Prostate gland (tissue), 2 donors: ENCODE data around the gene FAP. TPM values are rescaled to one million over a fixed set of nuclear protein-coding genes. Genes with fewer than 3 reads are reported as not detected.

Source experiments
- DNase-seq: peaks from one replicate; pipeline ENCODE4 v3.0.0-alpha.2; 2019; ENCODE audit warnings: low spot score
- H3K27ac ChIP-seq, 2 donors: fragments of 200-600 bp; sonication (generic); 2 replicates each; pipeline ENCODE4 v1.5.1; 2017 to 2019
- H3K27me3 ChIP-seq: fragments of 200-600 bp; sonication (generic); replicated peaks from 2 replicates; pipeline ENCODE4 v1.5.1; 2019; ENCODE audit not compliant: insufficient read depth
- H3K36me3 ChIP-seq, 2 donors: fragments of 200-600 bp; sonication (generic); 1 replicate in 1 of 2; 2 replicates in 1 of 2; pipeline versions ENCODE4 v1.5.1 to v1.8.1; 2017 to 2019
- H3K4me1 ChIP-seq: fragments of 200-600 bp; sonication (generic); replicated peaks from 2 replicates; pipeline ENCODE4 v1.5.1; 2019
- H3K4me3 ChIP-seq, 2 donors: fragments of 200-600 bp; sonication (generic); 2 replicates each; pipeline ENCODE4 v1.5.1; 2017 to 2019
- H3K9me3 ChIP-seq: fragments of 200-600 bp; sonication (generic); 2 replicates; pipeline ENCODE4 v1.5.1; 2017
- CTCF ChIP-seq, 4 experiments: fragments of 200-600 bp in 2 of 4; fragments of 450-650 bp in 2 of 4; sonication (generic) in 2 of 4; IDR thresholded peaks; 1 replicate in 3 of 4; 2 replicates in 1 of 4; pipeline ENCODE4 v1.5.1; 2016 to 2019; ENCODE audit warnings: antibody characterized with exemption in 4 of 4, mild to moderate bottlenecking in 2 of 4, moderate library complexity in 2 of 4
- POLR2A ChIP-seq: fragments of 450-650 bp; IDR thresholded peaks from one replicate; pipeline ENCODE4 v1.6.1; 2016; ENCODE audit warnings: antibody characterized with exemption, mild to moderate bottlenecking
- POLR2AphosphoS5 ChIP-seq: sonication (generic); formaldehyde crosslinking; IDR thresholded peaks from one replicate; pipeline ENCODE4 v1.6.1; 2017; ENCODE audit warnings: antibody characterized with exemption
- WGBS: methylation state at CpG from one replicate; pipeline ENCODE4 v1.1.5; 2018; 5-methylcytosine and 5-hydroxymethylcytosine counted together
- intact Hi-C: fragments of 100-400 bp; cut with DNase I; formaldehyde crosslinking; loops from one replicate; pipeline ENCODE4 v1.14.2; 2022
- total RNA-seq, 2 donors: library from RNA; depleted of rRNA; stranded (reverse); fragments of >200 nt; gene quantifications; one replicate each; pipeline ENCODE4 v1.1.0, GENCODE V29; 2016

Gene FAP
- total RNA-seq, 2 donors from 2014 or later = 2.0 TPM; not detected in 1

- TF ChIP-seq CTCF (IDR thresholded peaks at IDR 0.05) (no peak), POLR2A (no peak), POLR2AphosphoS5 (no peak)
- Histone ChIP-seq H3K36me3 (no peaks in the 10 kb centered on the region), H3K9me3 (no peaks in the 10 kb centered on the region), H3K4me3 (no peak overlapping the region), H3K27me3 (no peaks in the 10 kb centered on the region), H3K4me1 (no peaks in the 10 kb centered on the region), H3K27ac (no peak overlapping the region)
- no peak for DNase-seq
- WGBS = 77% methylated on average over 3 of the region's 3 CpGs
- intact Hi-C loops = no loop called here
These were observed 54.8 kb downstream of the FAP start for GRCh38 chr2:162188451-162188850.

DNA sequence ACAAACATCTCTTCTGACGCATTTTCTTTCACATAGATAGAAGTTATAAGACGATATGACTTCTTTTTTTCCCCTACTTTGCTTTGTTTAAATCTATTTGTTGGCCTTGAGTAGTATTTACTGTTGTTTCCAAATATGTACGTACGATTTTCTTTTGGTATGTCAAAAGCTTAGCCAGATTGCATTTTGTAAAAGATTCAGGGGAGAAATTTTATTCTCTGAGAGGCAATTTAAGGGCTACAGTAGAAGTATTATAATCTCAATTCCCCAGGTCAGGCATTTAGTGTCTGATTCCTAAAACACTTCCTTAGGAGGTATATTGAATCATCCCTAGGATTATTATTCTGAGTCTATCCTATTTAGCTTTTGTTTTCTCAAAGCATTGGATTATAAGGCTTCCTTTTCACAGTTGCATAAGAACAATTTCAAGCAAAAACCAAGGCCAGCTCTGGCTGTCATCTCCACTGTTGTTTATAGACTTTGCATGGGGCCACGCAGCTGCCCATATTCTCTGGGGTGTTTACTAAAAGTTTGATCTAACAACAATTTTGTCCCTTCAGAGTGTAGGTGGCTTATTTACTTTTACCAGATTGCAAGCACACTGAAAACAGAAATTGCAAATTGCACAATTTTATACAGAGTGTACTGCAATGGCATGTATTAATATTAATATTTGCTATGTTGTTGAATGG, 57.6 kb downstream of the FAP start:
- Histone ChIP-seq H3K9me3 (no peaks in the 10 kb centered on the region), H3K4me1 (no peaks in the 10 kb centered on the region), H3K36me3 (no peaks in the 10 kb centered on the region), H3K27ac (no peak overlapping the region), H3K27me3 (no peaks in the 10 kb centered on the region), H3K4me3 (no peak overlapping the region)
- DNase-seq = no peak
- 87% methylated on average over 5 of the region's 5 CpGs for WGBS
- no peak for TF ChIP-seq POLR2AphosphoS5
- TF ChIP-seq POLR2A = no peak
- no peak for TF ChIP-seq CTCF (IDR thresholded peaks at IDR 0.05)
- intact Hi-C loops = no loop called here

- H3K36me3 ChIP-seq = no peaks in the 10 kb centered on the region
- DNase-seq = no peak
- H3K27me3 ChIP-seq = no peaks in the 10 kb centered on the region
- no peak overlapping the region for H3K27ac ChIP-seq
- no peaks in the 10 kb centered on the region for H3K9me3 ChIP-seq
- no peak overlapping the region for H3K4me3 ChIP-seq
- WGBS = 44% methylated on average over 2 of the region's 2 CpGs
- intact Hi-C loops = no loop called here
- no peak for TF ChIP-seq CTCF (IDR thresholded peaks at IDR 0.05)
- no peak for TF ChIP-seq POLR2A
- no peak for TF ChIP-seq POLR2AphosphoS5
- H3K4me1 ChIP-seq = no peaks in the 10 kb centered on the region
These were observed 58.3 kb downstream of the FAP start for GRCh38 chr2:162184821-162185450.

DNA sequence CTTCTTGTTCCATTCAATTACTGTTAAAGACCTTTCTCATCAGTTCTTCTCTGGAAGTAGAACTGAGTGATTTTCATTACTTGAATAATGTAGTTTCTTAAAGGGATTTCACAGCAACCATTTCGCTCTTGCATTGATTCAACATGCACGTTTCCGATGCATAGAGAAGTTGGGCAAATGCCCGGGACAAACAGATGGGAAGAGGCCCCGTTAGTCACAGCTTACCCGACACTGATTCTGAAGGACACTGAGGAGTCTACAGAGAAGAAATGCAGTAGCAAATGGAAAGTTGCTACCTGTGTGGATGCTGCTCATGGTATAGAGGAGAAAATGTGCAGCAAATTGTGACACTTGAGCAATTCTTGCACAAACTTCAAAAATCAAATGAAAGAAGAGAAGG, 58.9 kb downstream of the FAP start:
- Histone ChIP-seq H3K36me3 (no peaks in the 10 kb centered on the region), H3K4me3 (no peak overlapping the region), H3K9me3 (no peaks in the 10 kb centered on the region), H3K27ac (no peak overlapping the region), H3K27me3 (no peaks in the 10 kb centered on the region), H3K4me1 (no peaks in the 10 kb centered on the region)
- TF ChIP-seq CTCF (IDR thresholded peaks at IDR 0.05) = no peak
- no peak for TF ChIP-seq POLR2A
- TF ChIP-seq POLR2AphosphoS5 = no peak
- WGBS = 86% methylated on average over 6 of the region's 6 CpGs
- no peak for DNase-seq
- intact Hi-C loops = no loop called here

DNA sequence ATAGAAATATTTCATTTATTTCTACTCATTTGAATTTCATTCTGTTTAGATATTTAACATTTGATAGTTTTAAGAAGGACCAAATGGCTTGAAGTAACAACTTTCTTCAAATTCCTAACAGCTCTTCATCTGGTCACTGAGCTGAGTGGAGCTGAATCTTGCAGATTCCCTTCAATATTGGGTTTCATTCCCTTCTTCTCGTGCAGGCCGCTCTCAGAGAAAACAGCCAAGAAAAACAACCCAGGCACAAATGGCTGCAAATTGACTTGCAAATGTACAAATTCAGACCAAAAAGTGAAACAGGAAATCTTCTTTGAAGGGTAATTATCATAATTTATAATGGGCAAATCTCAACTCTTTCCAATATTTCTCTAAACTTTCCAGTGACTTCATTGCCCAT, 60.9 kb downstream of the FAP start:
- H3K36me3 ChIP-seq = no peaks in the 10 kb centered on the region
- H3K4me1 ChIP-seq = no peaks in the 10 kb centered on the region
- DNase-seq = no peak
- 80% methylated on average over 2 of the region's 2 CpGs for WGBS
- no peak overlapping the region for H3K27ac ChIP-seq
- TF ChIP-seq CTCF (IDR thresholded peaks at IDR 0.05) = no peak
- TF ChIP-seq POLR2A = no peak
- no peak for TF ChIP-seq POLR2AphosphoS5
- intact Hi-C loops = no loop called here
- no peaks in the 10 kb centered on the region for H3K9me3 ChIP-seq
- no peak overlapping the region for H3K4me3 ChIP-seq
- H3K27me3 ChIP-seq = no peaks in the 10 kb centered on the region
